ENCODE measurements around the gene KCTD12. TPM values are rescaled to one million over a fixed set of nuclear protein-coding genes. Genes with fewer than 3 reads are reported as not detected.
A peak's percentile ranks its signal among the peaks of the same experiment; 100 is the strongest.

KCTD12 gene
- total RNA-seq, 1 donor from 2014 or later, result 134 TPM

- no peak overlapping the region for H3K9ac ChIP-seq (ENCODE audit: low read depth in 1 of 3, low read length in 3 of 3)
- H3K27ac ChIP-seq (ENCODE audit: low read depth, low read length), result peak overlapping the region; percentile 33
- peaks cover under 1 to 5% (median under 1%) of the 10 kb centered on the region in 3 donors for H3K4me1 ChIP-seq (ENCODE audit: control insufficient read depth in 3 of 3, insufficient read depth in 3 of 3, low read length in 3 of 3)
- no peaks in the 10 kb centered on the region for H3K36me3 ChIP-seq (ENCODE audit: control insufficient read depth in 3 of 3, insufficient read depth in 3 of 3, low read length in 3 of 3)
- H3K4me3 ChIP-seq (ENCODE audit: low read length in 3 of 3), result no peak overlapping the region
- H3K27me3 ChIP-seq (ENCODE audit: control insufficient read depth in 3 of 3, insufficient read depth in 3 of 3, low read length in 3 of 3), result peaks cover 0 to 11% (median 10%) of the 10 kb centered on the region in 3 donors
- no peaks in the 10 kb centered on the region for H3K9me3 ChIP-seq (ENCODE audit: control insufficient read depth in 3 of 3, low read length in 3 of 3)
Measured at GRCh38 chr13:76879883-76880270, 6.3 kb downstream of the KCTD12 start.

- Histone ChIP-seq H3K27me3 (ENCODE audit: control insufficient read depth in 3 of 3, insufficient read depth in 3 of 3, low read length in 3 of 3) (peaks cover 0 to 10% (median 7%) of the 10 kb centered on the region in 3 donors), H3K27ac (ENCODE audit: low read depth, low read length) (peak overlapping the region; percentile 54), H3K9me3 (ENCODE audit: control insufficient read depth in 3 of 3, low read length in 3 of 3) (no peaks in the 10 kb centered on the region), H3K4me1 (ENCODE audit: control insufficient read depth in 3 of 3, insufficient read depth in 3 of 3, low read length in 3 of 3) (peaks cover 0 to 3% (median 0%) of the 10 kb centered on the region in 3 donors), H3K36me3 (ENCODE audit: control insufficient read depth in 3 of 3, insufficient read depth in 3 of 3, low read length in 3 of 3) (no peaks in the 10 kb centered on the region), H3K9ac (ENCODE audit: low read depth in 1 of 3, low read length in 3 of 3) (no peak overlapping the region), H3K4me3 (ENCODE audit: low read length in 3 of 3) (no peak overlapping the region)
Measured at GRCh38 chr13:76879203-76879882, 6.9 kb downstream of the KCTD12 start.

GRCh38 chr13:76878043-76878442, 8.2 kb downstream of the KCTD12 start:
- H3K36me3 ChIP-seq (ENCODE audit: control insufficient read depth in 3 of 3, insufficient read depth in 3 of 3, low read length in 3 of 3), result no peaks in the 10 kb centered on the region
- H3K4me3 ChIP-seq (ENCODE audit: low read length in 3 of 3), result no peak overlapping the region
- no peaks in the 10 kb centered on the region for H3K4me1 ChIP-seq (ENCODE audit: control insufficient read depth in 3 of 3, insufficient read depth in 3 of 3, low read length in 3 of 3)
- no peak overlapping the region for H3K27ac ChIP-seq (ENCODE audit: low read depth, low read length)
- no peak overlapping the region for H3K9ac ChIP-seq (ENCODE audit: low read depth in 1 of 3, low read length in 3 of 3)
- peaks cover 0 to 7% (median 4%) of the 10 kb centered on the region in 3 donors for H3K27me3 ChIP-seq (ENCODE audit: control insufficient read depth in 3 of 3, insufficient read depth in 3 of 3, low read length in 3 of 3)
- no peaks in the 10 kb centered on the region for H3K9me3 ChIP-seq (ENCODE audit: control insufficient read depth in 3 of 3, low read length in 3 of 3)

GRCh38 chr13:76875271-76875815, 10.9 kb downstream of the KCTD12 start:
- Histone ChIP-seq H3K36me3 (ENCODE audit: control insufficient read depth in 3 of 3, insufficient read depth in 3 of 3, low read length in 3 of 3) (no peaks in the 10 kb centered on the region), H3K4me1 (ENCODE audit: control insufficient read depth in 3 of 3, insufficient read depth in 3 of 3, low read length in 3 of 3) (no peaks in the 10 kb centered on the region), H3K4me3 (ENCODE audit: low read length in 3 of 3) (no peak overlapping the region), H3K9ac (ENCODE audit: low read depth in 1 of 3, low read length in 3 of 3) (no peak overlapping the region), H3K27ac (ENCODE audit: low read depth, low read length) (no peak overlapping the region), H3K9me3 (ENCODE audit: control insufficient read depth in 3 of 3, low read length in 3 of 3) (no peaks in the 10 kb centered on the region), H3K27me3 (ENCODE audit: control insufficient read depth in 3 of 3, insufficient read depth in 3 of 3, low read length in 3 of 3) (peaks cover 0 to 4% (median 0%) of the 10 kb centered on the region in 3 donors)

GRCh38 chr13:76874479-76874878, 11.7 kb downstream of the KCTD12 start:
- no peak overlapping the region for H3K27ac ChIP-seq (ENCODE audit: low read depth, low read length)
- peaks cover 0 to 3% (median 0%) of the 10 kb centered on the region in 3 donors for H3K4me1 ChIP-seq (ENCODE audit: control insufficient read depth in 3 of 3, insufficient read depth in 3 of 3, low read length in 3 of 3)
- H3K9ac ChIP-seq (ENCODE audit: low read depth in 1 of 3, low read length in 3 of 3), result no peak overlapping the region
- no peaks in the 10 kb centered on the region for H3K9me3 ChIP-seq (ENCODE audit: control insufficient read depth in 3 of 3, low read length in 3 of 3)
- H3K27me3 ChIP-seq (ENCODE audit: control insufficient read depth in 3 of 3, insufficient read depth in 3 of 3, low read length in 3 of 3), result peaks cover 0 to under 1% (median 0%) of the 10 kb centered on the region in 3 donors
- H3K4me3 ChIP-seq (ENCODE audit: low read length in 3 of 3), result no peak overlapping the region
- no peaks in the 10 kb centered on the region for H3K36me3 ChIP-seq (ENCODE audit: control insufficient read depth in 3 of 3, insufficient read depth in 3 of 3, low read length in 3 of 3)

DNA sequence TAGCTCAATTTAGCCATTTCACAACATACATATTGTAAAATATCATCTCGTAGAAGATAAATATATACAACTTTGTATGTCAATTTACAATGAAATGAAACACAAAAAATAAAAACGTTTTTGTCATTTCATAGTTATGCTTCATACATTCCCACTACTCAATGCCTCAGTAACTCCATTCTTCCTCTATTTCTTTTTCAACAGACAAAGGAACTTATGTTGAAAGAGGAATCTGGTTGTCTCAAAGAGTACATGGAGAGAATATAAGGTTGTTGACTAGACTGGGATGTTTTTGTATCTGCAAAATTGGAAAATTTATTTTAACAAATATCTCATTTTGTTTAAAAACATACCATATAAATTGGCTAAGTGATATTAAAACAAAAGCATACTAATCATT, 12.8 kb downstream of the KCTD12 start:
- no peak overlapping the region for H3K27ac ChIP-seq (ENCODE audit: low read depth, low read length)

DNA sequence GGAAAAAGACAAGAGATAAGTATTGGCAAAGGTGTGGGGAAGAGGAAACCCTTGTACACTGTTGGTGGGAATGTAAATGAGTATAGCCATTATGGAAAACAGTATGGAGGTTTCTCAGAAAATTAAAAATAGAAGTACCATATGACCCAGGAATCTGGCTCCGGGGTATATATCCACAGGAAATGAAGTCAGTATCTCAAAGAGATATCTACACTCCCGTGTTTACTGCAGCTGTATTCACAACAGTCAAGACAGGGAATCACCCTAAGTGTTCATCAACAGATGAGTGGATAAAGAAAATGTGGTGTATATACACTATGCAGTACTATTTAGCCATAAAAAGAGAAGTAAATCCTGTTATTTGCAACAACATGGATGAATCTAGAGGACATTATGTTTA, 13.5 kb downstream of the KCTD12 start:
- no peak overlapping the region for H3K4me3 ChIP-seq (ENCODE audit: low read length in 3 of 3)
- H3K27ac ChIP-seq (ENCODE audit: low read depth, low read length), result no peak overlapping the region
- peaks cover 0 to 3% (median 0%) of the 10 kb centered on the region in 3 donors for H3K4me1 ChIP-seq (ENCODE audit: control insufficient read depth in 3 of 3, insufficient read depth in 3 of 3, low read length in 3 of 3)

More for the DNA sequence above, 12.8 kb downstream of the KCTD12 start:
- H3K9me3 ChIP-seq (ENCODE audit: control insufficient read depth in 3 of 3, low read length in 3 of 3), result no peaks in the 10 kb centered on the region
- no peak overlapping the region for H3K9ac ChIP-seq (ENCODE audit: low read depth in 1 of 3, low read length in 3 of 3)
- no peak overlapping the region for H3K4me3 ChIP-seq (ENCODE audit: low read length in 3 of 3)
- H3K27me3 ChIP-seq (ENCODE audit: control insufficient read depth in 3 of 3, insufficient read depth in 3 of 3, low read length in 3 of 3), result no peaks in the 10 kb centered on the region
- peaks cover 0 to 3% (median 0%) of the 10 kb centered on the region in 3 donors for H3K4me1 ChIP-seq (ENCODE audit: control insufficient read depth in 3 of 3, insufficient read depth in 3 of 3, low read length in 3 of 3)
- no peaks in the 10 kb centered on the region for H3K36me3 ChIP-seq (ENCODE audit: control insufficient read depth in 3 of 3, insufficient read depth in 3 of 3, low read length in 3 of 3)

GRCh38 chr13:76871432-76871831, 14.8 kb downstream of the KCTD12 start:
- no peaks in the 10 kb centered on the region for H3K9me3 ChIP-seq (ENCODE audit: control insufficient read depth in 3 of 3, low read length in 3 of 3)
- no peaks in the 10 kb centered on the region for H3K36me3 ChIP-seq (ENCODE audit: control insufficient read depth in 3 of 3, insufficient read depth in 3 of 3, low read length in 3 of 3)
- no peak overlapping the region for H3K27ac ChIP-seq (ENCODE audit: low read depth, low read length)
- H3K4me1 ChIP-seq (ENCODE audit: control insufficient read depth in 3 of 3, insufficient read depth in 3 of 3, low read length in 3 of 3), result peaks cover 0 to 3% (median 0%) of the 10 kb centered on the region in 3 donors
- no peaks in the 10 kb centered on the region for H3K27me3 ChIP-seq (ENCODE audit: control insufficient read depth in 3 of 3, insufficient read depth in 3 of 3, low read length in 3 of 3)
- H3K9ac ChIP-seq (ENCODE audit: low read depth in 1 of 3, low read length in 3 of 3), result no peak overlapping the region
- H3K4me3 ChIP-seq (ENCODE audit: low read length in 3 of 3), result no peak overlapping the region

More for the DNA sequence above, 13.5 kb downstream of the KCTD12 start:
- Histone ChIP-seq H3K27me3 (ENCODE audit: control insufficient read depth in 3 of 3, insufficient read depth in 3 of 3, low read length in 3 of 3) (no peaks in the 10 kb centered on the region), H3K9me3 (ENCODE audit: control insufficient read depth in 3 of 3, low read length in 3 of 3) (no peaks in the 10 kb centered on the region), H3K36me3 (ENCODE audit: control insufficient read depth in 3 of 3, insufficient read depth in 3 of 3, low read length in 3 of 3) (no peaks in the 10 kb centered on the region), H3K9ac (ENCODE audit: low read depth in 1 of 3, low read length in 3 of 3) (no peak overlapping the region)

DNA sequence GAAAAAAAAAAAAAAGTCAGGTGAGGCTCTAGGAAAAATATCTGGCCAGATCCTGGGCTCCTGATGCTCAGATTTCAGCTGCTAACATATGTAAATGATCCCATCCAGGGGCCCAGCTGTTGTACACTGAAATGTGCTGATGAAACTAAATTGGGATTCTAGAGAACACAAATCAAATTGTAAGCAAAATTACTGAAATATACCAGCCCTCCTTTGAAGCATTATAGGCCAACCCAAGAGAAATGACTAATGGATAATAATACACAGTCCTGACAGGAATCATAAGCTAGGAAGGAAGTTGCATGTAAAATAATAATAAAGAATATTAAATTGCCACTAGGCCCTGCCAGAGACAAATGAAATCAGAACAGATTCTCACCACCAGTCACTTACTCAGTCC, 17.8 kb downstream of the KCTD12 start:
- Histone ChIP-seq H3K4me1 (ENCODE audit: control insufficient read depth in 3 of 3, insufficient read depth in 3 of 3, low read length in 3 of 3) (peaks cover 9 to 16% (median 10%) of the 10 kb centered on the region in 3 donors), H3K27me3 (ENCODE audit: control insufficient read depth in 3 of 3, insufficient read depth in 3 of 3, low read length in 3 of 3) (no peaks in the 10 kb centered on the region), H3K9ac (ENCODE audit: low read depth in 1 of 3, low read length in 3 of 3) (no peak overlapping the region), H3K27ac (ENCODE audit: low read depth, low read length) (no peak overlapping the region), H3K36me3 (ENCODE audit: control insufficient read depth in 3 of 3, insufficient read depth in 3 of 3, low read length in 3 of 3) (no peaks in the 10 kb centered on the region), H3K9me3 (ENCODE audit: control insufficient read depth in 3 of 3, low read length in 3 of 3) (no peaks in the 10 kb centered on the region), H3K4me3 (ENCODE audit: low read length in 3 of 3) (no peak overlapping the region)

DNA sequence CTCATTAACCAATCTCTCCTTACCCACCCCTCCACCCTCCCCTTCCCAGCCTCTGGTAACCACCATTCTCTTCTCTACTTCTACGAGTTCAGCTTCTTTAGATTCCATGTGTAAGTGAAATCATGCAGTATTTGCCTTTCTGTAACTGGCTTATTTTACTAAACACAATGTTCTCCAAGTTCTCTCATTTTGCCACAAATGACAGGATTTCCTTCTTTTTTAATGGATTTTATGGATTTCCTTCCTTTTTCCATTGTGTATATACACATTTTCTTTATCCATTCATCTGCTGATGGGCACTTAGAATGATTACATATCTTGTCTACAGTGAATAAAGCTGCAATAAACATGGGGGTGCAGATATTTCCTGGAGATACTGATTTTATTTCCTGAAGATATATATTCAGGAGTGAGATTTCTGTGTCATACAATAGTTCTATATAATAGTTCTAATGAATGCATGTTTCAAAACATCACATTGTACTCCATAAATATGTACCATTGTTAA, 20.2 kb downstream of the KCTD12 start:
- no peak overlapping the region for H3K27ac ChIP-seq (ENCODE audit: low read depth, low read length)
- H3K4me1 ChIP-seq (ENCODE audit: control insufficient read depth in 3 of 3, insufficient read depth in 3 of 3, low read length in 3 of 3), result peaks cover 9 to 16% (median 10%) of the 10 kb centered on the region in 3 donors
- no peaks in the 10 kb centered on the region for H3K36me3 ChIP-seq (ENCODE audit: control insufficient read depth in 3 of 3, insufficient read depth in 3 of 3, low read length in 3 of 3)
- H3K9ac ChIP-seq (ENCODE audit: low read depth in 1 of 3, low read length in 3 of 3), result no peak overlapping the region
- no peak overlapping the region for H3K4me3 ChIP-seq (ENCODE audit: low read length in 3 of 3)
- H3K27me3 ChIP-seq (ENCODE audit: control insufficient read depth in 3 of 3, insufficient read depth in 3 of 3, low read length in 3 of 3), result no peaks in the 10 kb centered on the region
- no peaks in the 10 kb centered on the region for H3K9me3 ChIP-seq (ENCODE audit: control insufficient read depth in 3 of 3, low read length in 3 of 3)

All from skeletal muscle tissue (tissue), 4 donors.